ENCODE data around the gene SMYD4.

- TF ChIP-seq CTCF (conservative IDR thresholded peaks at IDR 0.05; ENCODE audit: low read depth in 2 of 2) (no peak), EZH2 (IDR thresholded peaks at IDR 0.05; ENCODE audit: low read depth, unreplicated experiment) (no peak), CREB1 (CRISPR knock-in tag; IDR thresholded peaks at IDR 0.05; ENCODE audit: low read depth) (no peak), REST (IDR thresholded peaks at IDR 0.05; ENCODE audit: unreplicated experiment) (no peak)
These were observed 59.8 kb downstream of the SMYD4 start for GRCh38 chr17:1769822-1770477.
